ENCODE data around the gene CACHD1. TPM values are rescaled to one million over a fixed set of nuclear protein-coding genes. Genes with fewer than 3 reads are reported as not detected.
A peak's percentile ranks its signal among the peaks of the same experiment; 100 is the strongest.
"Not testable (repeated sequence)": the region's sequence is repeated elsewhere in the genome, so short reads cannot be mapped to it uniquely, and the experiment has no call there.

Gene CACHD1
- total RNA-seq, 1 experiment from 2014 or later = 0.31 TPM

GRCh38 chr1:64608005-64608650, 138.2 kb downstream of the CACHD1 start:
- no peak for DNase-seq (ENCODE audit: low spot score)
- in situ Hi-C loops (cut with HindIII; ENCODE audit: low sequenced_read_pairs) = no loop called here

- no peak for DNase-seq (ENCODE audit: low spot score)
- in situ Hi-C loops (cut with HindIII; ENCODE audit: low sequenced_read_pairs) = no loop called here
Observed at GRCh38 chr1:64608651-64609048, 138.7 kb downstream of the CACHD1 start.

- DNase-seq (ENCODE audit: low spot score); in situ Hi-C loops (cut with HindIII; ENCODE audit: low sequenced_read_pairs): not testable (repeated sequence)
Observed at GRCh38 chr1:64610950-64611349, 141.0 kb downstream of the CACHD1 start.

GRCh38 chr1:64616039-64616438, 146.1 kb downstream of the CACHD1 start:
- in situ Hi-C loops (cut with HindIII; ENCODE audit: low sequenced_read_pairs) = no loop called here
- no peak for DNase-seq (ENCODE audit: low spot score)

- in situ Hi-C loops (cut with HindIII; ENCODE audit: low sequenced_read_pairs) = no loop called here
Observed at GRCh38 chr1:64623750-64624191, 153.8 kb downstream of the CACHD1 start.

GRCh38 chr1:64624218-64624713, 154.3 kb downstream of the CACHD1 start:
- no peak for DNase-seq (ENCODE audit: low spot score)
- in situ Hi-C loops (cut with HindIII; ENCODE audit: low sequenced_read_pairs) = no loop called here

More at GRCh38 chr1:64623750-64624191, 153.8 kb downstream of the CACHD1 start:
- DNase-seq (ENCODE audit: low spot score) = no peak

GRCh38 chr1:64624808-64625207, 154.9 kb downstream of the CACHD1 start:
- in situ Hi-C loops (cut with HindIII; ENCODE audit: low sequenced_read_pairs) = no loop called here
- no peak for DNase-seq (ENCODE audit: low spot score)

- in situ Hi-C loops (cut with HindIII; ENCODE audit: low sequenced_read_pairs) = no loop called here
- no peak for DNase-seq (ENCODE audit: low spot score)
Observed at GRCh38 chr1:64630611-64631010, 160.7 kb downstream of the CACHD1 start.

- in situ Hi-C loops (cut with HindIII; ENCODE audit: low sequenced_read_pairs) = no loop called here
- peak; percentile 17 for DNase-seq (ENCODE audit: low spot score)
Observed at GRCh38 chr1:64631346-64632034, 161.6 kb downstream of the CACHD1 start.

- in situ Hi-C loops (cut with HindIII; ENCODE audit: low sequenced_read_pairs) = no loop called here
- no peak for DNase-seq (ENCODE audit: low spot score)
Observed at GRCh38 chr1:64632936-64633335, 163.0 kb downstream of the CACHD1 start.

GRCh38 chr1:64645735-64646134, 175.8 kb downstream of the CACHD1 start:
- DNase-seq (ENCODE audit: low spot score) = no peak
- in situ Hi-C loops (cut with HindIII; ENCODE audit: low sequenced_read_pairs) = no loop called here

- in situ Hi-C loops (cut with HindIII; ENCODE audit: low sequenced_read_pairs) = no loop called here
- no peak for DNase-seq (ENCODE audit: low spot score)
Observed at GRCh38 chr1:64650411-64650810, 180.5 kb downstream of the CACHD1 start.

GRCh38 chr1:64651841-64652240, 181.9 kb downstream of the CACHD1 start:
- in situ Hi-C loops (cut with HindIII; ENCODE audit: low sequenced_read_pairs) = no loop called here
- no peak for DNase-seq (ENCODE audit: low spot score)

GRCh38 chr1:64653466-64653865, 183.5 kb downstream of the CACHD1 start:
- in situ Hi-C loops (cut with HindIII; ENCODE audit: low sequenced_read_pairs) = no loop called here

GRCh38 chr1:64654519-64655341, 184.8 kb downstream of the CACHD1 start:
- in situ Hi-C loops (cut with HindIII; ENCODE audit: low sequenced_read_pairs) = no loop called here
- no peak for DNase-seq (ENCODE audit: low spot score)

More at GRCh38 chr1:64653466-64653865, 183.5 kb downstream of the CACHD1 start:
- DNase-seq (ENCODE audit: low spot score) = no peak

- no peak for DNase-seq (ENCODE audit: low spot score)
- in situ Hi-C loops (cut with HindIII; ENCODE audit: low sequenced_read_pairs) = no loop called here
Observed at GRCh38 chr1:64655861-64656260, 185.9 kb downstream of the CACHD1 start.

GRCh38 chr1:64659478-64660138, 189.7 kb downstream of the CACHD1 start:
- in situ Hi-C loops (cut with HindIII; ENCODE audit: low sequenced_read_pairs) = no loop called here
- no peak for DNase-seq (ENCODE audit: low spot score)

GRCh38 chr1:64663668-64664067, 193.7 kb downstream of the CACHD1 start:
- in situ Hi-C loops (cut with HindIII; ENCODE audit: low sequenced_read_pairs) = no loop called here
- DNase-seq (ENCODE audit: low spot score) = no peak

GRCh38 chr1:64664299-64664698, 194.4 kb downstream of the CACHD1 start:
- DNase-seq (ENCODE audit: low spot score) = no peak
- in situ Hi-C loops (cut with HindIII; ENCODE audit: low sequenced_read_pairs) = no loop called here

Data from G401 (cell line).